GM18867 (cell line): ENCODE results near the gene KPTN.

ENCODE experiments used
- ATAC-seq: cut with Tn5 transposase; IDR thresholded peaks from one replicate; pipeline ENCODE4 v1.9.1; 2021; ENCODE audit warnings: mild to moderate bottlenecking, moderate library complexity; ENCODE audit not compliant: unreplicated experiment

Gene KPTN

GRCh38 chr19:47470447-47471195 lies 13.4 kb downstream of the KPTN start:
- no peak for ATAC-seq

GRCh38 chr19:47469719-47470118 lies 14.3 kb downstream of the KPTN start:
- ATAC-seq, result no peak

- ATAC-seq, result no peak
Measured at GRCh38 chr19:47469363-47469700, 14.7 kb downstream of the KPTN start.

- no peak for ATAC-seq
Measured at GRCh38 chr19:47467914-47468313, 16.1 kb downstream of the KPTN start.

- no peak for ATAC-seq
Measured at GRCh38 chr19:47465957-47466356, 18.1 kb downstream of the KPTN start.

- no peak for ATAC-seq
Measured at GRCh38 chr19:47464675-47465419, 19.2 kb downstream of the KPTN start.

- no peak for ATAC-seq
Measured at GRCh38 chr19:47461876-47462275, 22.1 kb downstream of the KPTN start.

- ATAC-seq, result no peak
Measured at GRCh38 chr19:47459477-47459876, 24.5 kb downstream of the KPTN start.

GRCh38 chr19:47458672-47459071 lies 25.3 kb downstream of the KPTN start:
- ATAC-seq, result no peak

- no peak for ATAC-seq
Measured at GRCh38 chr19:47456721-47457474, 27.1 kb downstream of the KPTN start.

GRCh38 chr19:47450478-47450877 lies 33.5 kb downstream of the KPTN start:
- no peak for ATAC-seq

GRCh38 chr19:47448360-47448727 lies 35.7 kb downstream of the KPTN start:
- no peak for ATAC-seq

- ATAC-seq, result no peak
Measured at GRCh38 chr19:47447470-47448359, 36.3 kb downstream of the KPTN start.

GRCh38 chr19:47446534-47447469 lies 37.2 kb downstream of the KPTN start:
- ATAC-seq, result no peak

- no peak for ATAC-seq
Measured at GRCh38 chr19:47445937-47446402, 38.0 kb downstream of the KPTN start.

GRCh38 chr19:47445527-47445926 lies 38.5 kb downstream of the KPTN start:
- no peak for ATAC-seq

GRCh38 chr19:47444388-47444821 lies 39.6 kb downstream of the KPTN start:
- no peak for ATAC-seq

- no peak for ATAC-seq
Measured at GRCh38 chr19:47443331-47443730, 40.7 kb downstream of the KPTN start.

- ATAC-seq, result no peak
Measured at GRCh38 chr19:47438793-47439220, 45.2 kb downstream of the KPTN start.

GRCh38 chr19:47437500-47437899 lies 46.5 kb downstream of the KPTN start:
- ATAC-seq, result no peak
